ENCODE measurements around the gene SLC25A27. TPM values are rescaled to one million over a fixed set of nuclear protein-coding genes. Genes with fewer than 3 reads are reported as not detected.
"Not testable (repeated sequence)": the region's sequence is repeated elsewhere in the genome, so short reads cannot be mapped to it uniquely, and the experiment has no call there.

The SLC25A27 gene
- total RNA-seq, 4 donors from 2014 or later, result 24.6 to 47.2 (median 33.3) TPM

GRCh38 chr6:46638650-46639049, 14.1 kb upstream of the SLC25A27 start:
- no peak overlapping the region for H3K4me3 ChIP-seq
- no peaks in the 10 kb centered on the region for H3K4me1 ChIP-seq
- H3K36me3 ChIP-seq, result no peaks in the 10 kb centered on the region
- DNase-seq, result no peak
- no peaks in the 10 kb centered on the region for H3K27me3 ChIP-seq
- no peaks in the 10 kb centered on the region for H3K9me3 ChIP-seq
- intact Hi-C loops (cut with DNase I; ENCODE audit: low total_unique reads), result no loop called here
- TF ChIP-seq POLR2A (IDR thresholded peaks at IDR 0.05), result no peak
- no peak for TF ChIP-seq CTCF (IDR thresholded peaks at IDR 0.05)
- H3K27ac ChIP-seq, result no peak overlapping the region

GRCh38 chr6:46642928-46643751, 9.6 kb upstream of the SLC25A27 start:
- intact Hi-C loops (cut with DNase I; ENCODE audit: low total_unique reads), result no loop called here
- no peaks in the 10 kb centered on the region for H3K27me3 ChIP-seq

GRCh38 chr6:46645265-46645664, 7.5 kb upstream of the SLC25A27 start:
- Histone ChIP-seq H3K4me3 (no peak overlapping the region), H3K36me3 (no peaks in the 10 kb centered on the region), H3K27ac (no peak overlapping the region), H3K9me3 (no peaks in the 10 kb centered on the region), H3K27me3 (no peaks in the 10 kb centered on the region), H3K4me1 (no peaks in the 10 kb centered on the region)
- no peak for DNase-seq
- TF ChIP-seq POLR2A (IDR thresholded peaks at IDR 0.05) (no peak), CTCF (IDR thresholded peaks at IDR 0.05) (no peak)
- intact Hi-C loops (cut with DNase I; ENCODE audit: low total_unique reads), result no loop called here

More at GRCh38 chr6:46642928-46643751, 9.6 kb upstream of the SLC25A27 start:
- H3K36me3 ChIP-seq, result no peaks in the 10 kb centered on the region
- no peak for DNase-seq
- no peak overlapping the region for H3K27ac ChIP-seq
- H3K4me1 ChIP-seq, result no peaks in the 10 kb centered on the region
- no peak for TF ChIP-seq POLR2A (IDR thresholded peaks at IDR 0.05)
- no peak for TF ChIP-seq CTCF (IDR thresholded peaks at IDR 0.05)
- no peaks in the 10 kb centered on the region for H3K9me3 ChIP-seq
- no peak overlapping the region for H3K4me3 ChIP-seq

GRCh38 chr6:46648108-46648507, 4.7 kb upstream of the SLC25A27 start:
- H3K27me3 ChIP-seq; H3K4me3 ChIP-seq; DNase-seq; H3K9me3 ChIP-seq; intact Hi-C loops (cut with DNase I; ENCODE audit: low total_unique reads); H3K27ac ChIP-seq; H3K36me3 ChIP-seq; H3K4me1 ChIP-seq: not testable (repeated sequence)

GRCh38 chr6:46648869-46649492, 3.8 kb upstream of the SLC25A27 start:
- Histone ChIP-seq H3K4me1 (no peaks in the 10 kb centered on the region), H3K27ac (no peak overlapping the region), H3K27me3 (no peaks in the 10 kb centered on the region), H3K4me3 (no peak overlapping the region), H3K9me3 (no peaks in the 10 kb centered on the region), H3K36me3 (no peaks in the 10 kb centered on the region)
- DNase-seq, result no peak
- intact Hi-C loops (cut with DNase I; ENCODE audit: low total_unique reads), result no loop called here
- TF ChIP-seq CTCF (IDR thresholded peaks at IDR 0.05) (no peak), POLR2A (IDR thresholded peaks at IDR 0.05) (no peak)
